GM15510 (cell line): Measurements from ENCODE around the gene CCDC120.

Source experiments
- POLR2A ChIP-seq: IDR thresholded peaks from 3 replicates; pipeline ENCODE4 v1.6.1; 2011; ENCODE audit warnings: borderline replicate concordance; ENCODE audit not compliant: insufficient read length; ENCODE audit errors: extremely low read depth

Gene CCDC120

GRCh38 chrX:49058794-49059193 is at the start of gene CCDC120:
CCDC120 (plus strand) TSS chrX:49058999; CDS start chrX:49062042, 3,043 bp downstream.
- TF ChIP-seq POLR2A = no peak

GRCh38 chrX:49019050-49019449 is 39.7 kb upstream of the CCDC120 start:
- TF ChIP-seq POLR2A = no peak

GRCh38 chrX:49019599-49020249 is 39.1 kb upstream of the CCDC120 start:
- TF ChIP-seq POLR2A = no peak

- no peak for TF ChIP-seq POLR2A
These were observed 28.9 kb upstream of the CCDC120 start for GRCh38 chrX:49029876-49030275.

- no peak for TF ChIP-seq POLR2A
These were observed 28.5 kb upstream of the CCDC120 start for GRCh38 chrX:49030283-49030682.

GRCh38 chrX:49037883-49038475 is 20.8 kb upstream of the CCDC120 start:
- TF ChIP-seq POLR2A = no peak

- no peak for TF ChIP-seq POLR2A
These were observed 19.0 kb upstream of the CCDC120 start for GRCh38 chrX:49039598-49040375.

- no peak for TF ChIP-seq POLR2A
These were observed 18.3 kb upstream of the CCDC120 start for GRCh38 chrX:49040376-49040955.

- no peak for TF ChIP-seq POLR2A
These were observed 16.8 kb upstream of the CCDC120 start for GRCh38 chrX:49041744-49042580.

GRCh38 chrX:49042581-49043219 is 16.1 kb upstream of the CCDC120 start:
- TF ChIP-seq POLR2A = no peak

- peak; percentile 31 for TF ChIP-seq POLR2A
These were observed 15.4 kb upstream of the CCDC120 start, which contains the start of gene TFE3 for GRCh38 chrX:49043220-49043986. TFE3 (minus strand) TSS chrX:49043357; CDS start chrX:49043226, 131 bp downstream.

GRCh38 chrX:49043987-49044281 is 14.9 kb upstream of the CCDC120 start:
- peak; percentile 2 for TF ChIP-seq POLR2A

GRCh38 chrX:49053223-49054072 is 5.4 kb upstream of the CCDC120 start:
- TF ChIP-seq POLR2A = no peak

GRCh38 chrX:49054073-49054762 is 4.6 kb upstream of the CCDC120 start:
- TF ChIP-seq POLR2A = no peak
